Testis (tissue), 3 donors: Measurements from ENCODE around the gene C3. TPM values are rescaled to one million over a fixed set of nuclear protein-coding genes. Genes with fewer than 3 reads are reported as not detected.
"Not testable (repeated sequence)": the region's sequence is repeated elsewhere in the genome, so short reads cannot be mapped to it uniquely, and the experiment has no call there.

Source experiments
- DNase-seq: peaks from one replicate; pipeline ENCODE4 v3.0.0-alpha.2; 2019
- H3K27ac ChIP-seq, 2 donors: fragments of 200-600 bp; sonication (generic); one replicate each; pipeline ENCODE4 v1.5.1; 2019
- H3K27me3 ChIP-seq: fragments of 200-600 bp; sonication (generic); one replicate; pipeline ENCODE4 v1.5.1; 2019
- H3K36me3 ChIP-seq: fragments of 200-600 bp; sonication (generic); one replicate; pipeline ENCODE4 v1.5.1; 2017; ENCODE audit warnings: low read depth; ENCODE audit errors: missing control alignments
- H3K4me1 ChIP-seq: fragments of 200-600 bp; sonication (generic); one replicate; pipeline ENCODE4 v1.5.1; 2019
- H3K4me3 ChIP-seq, 2 donors: fragments of 200-600 bp; sonication (generic); one replicate each; pipeline ENCODE4 v1.5.1; 2017 to 2019
- H3K9me3 ChIP-seq: fragments of 200-600 bp; sonication (generic); one replicate; pipeline ENCODE4 v1.5.1; 2017
- POLR2A ChIP-seq: fragments of 450-650 bp; IDR thresholded peaks from one replicate; pipeline ENCODE4 v1.6.1; 2017; ENCODE audit warnings: antibody characterized with exemption, mild to moderate bottlenecking, moderate library complexity
- WGBS, 2 donors: methylation state at CpG; one replicate each; pipeline ENCODE4 v1.1.5; 2018; 5-methylcytosine and 5-hydroxymethylcytosine counted together
- intact Hi-C: fragments of 100-400 bp; cut with DNase I; formaldehyde crosslinking; loops from one replicate; pipeline ENCODE4 v1.15.1; 2023; ENCODE audit warnings: low total_unique reads
- polyA plus RNA-seq: library from polyadenylated mRNA; stranded (reverse); fragments of 350-450 nt; fragmentation: Illumina TruSeq; extraction: RNeasy Lipid Tissue Mini Kit (QIAGEN cat#74804); gene quantifications from one replicate; pipeline ENCODE4 v1.2.3, GENCODE V29; 2014; ENCODE audit warnings: low read depth, low replicate concordance; ENCODE audit not compliant: insufficient read depth
- total RNA-seq, 2 donors: library from RNA; depleted of rRNA; stranded (reverse); fragments of >200 nt; gene quantifications; one replicate each; pipeline ENCODE4 v1.2.3, GENCODE V29; 2016
- TF ChIP-seq, protein P1 (sequence below), 3 experiments: fragments of 450-650 bp in 2 of 3; fragments of 200-600 bp in 1 of 3; sonication (generic) in 1 of 3; IDR thresholded peaks; one replicate each; pipeline ENCODE4 v1.5.1; 2016 to 2019; ENCODE audit warnings: antibody characterized with exemption in 3 of 3, mild to moderate bottlenecking in 2 of 3, moderate library complexity in 1 of 3

C3 gene
- total and polyA plus RNA-seq, 3 donors from 2014 or later, result 49.5 to 500 (median 131) TPM

DNA sequence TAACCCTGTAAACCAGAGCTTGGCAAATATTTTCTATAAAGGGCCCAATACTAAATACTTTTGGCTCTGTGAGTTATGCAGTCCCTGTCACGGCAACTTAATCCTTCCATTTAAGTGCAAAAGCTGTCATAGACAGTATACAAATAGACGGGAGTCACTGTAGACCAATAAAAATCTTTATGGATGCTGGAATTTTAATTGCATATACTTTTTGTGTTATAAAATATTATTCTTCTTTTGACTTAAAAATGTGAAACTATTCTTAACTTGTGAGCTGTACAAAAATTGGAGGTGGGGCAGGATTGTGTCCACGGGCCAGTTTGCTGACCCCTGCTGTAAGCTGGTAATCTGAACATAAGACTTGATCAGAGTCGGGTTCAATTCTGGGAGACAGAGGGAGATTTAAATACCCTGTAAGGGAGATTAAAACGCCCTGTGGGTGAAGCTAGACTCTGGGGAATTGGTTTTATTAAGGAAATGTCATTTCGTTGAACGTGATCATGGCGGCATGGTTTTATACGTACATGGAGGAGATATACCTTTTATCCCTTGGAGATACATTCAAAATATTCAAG is 72.2 kb downstream of the C3 start:
- no peak for TF ChIP-seq POLR2A
- TF ChIP-seq, protein P1, sequence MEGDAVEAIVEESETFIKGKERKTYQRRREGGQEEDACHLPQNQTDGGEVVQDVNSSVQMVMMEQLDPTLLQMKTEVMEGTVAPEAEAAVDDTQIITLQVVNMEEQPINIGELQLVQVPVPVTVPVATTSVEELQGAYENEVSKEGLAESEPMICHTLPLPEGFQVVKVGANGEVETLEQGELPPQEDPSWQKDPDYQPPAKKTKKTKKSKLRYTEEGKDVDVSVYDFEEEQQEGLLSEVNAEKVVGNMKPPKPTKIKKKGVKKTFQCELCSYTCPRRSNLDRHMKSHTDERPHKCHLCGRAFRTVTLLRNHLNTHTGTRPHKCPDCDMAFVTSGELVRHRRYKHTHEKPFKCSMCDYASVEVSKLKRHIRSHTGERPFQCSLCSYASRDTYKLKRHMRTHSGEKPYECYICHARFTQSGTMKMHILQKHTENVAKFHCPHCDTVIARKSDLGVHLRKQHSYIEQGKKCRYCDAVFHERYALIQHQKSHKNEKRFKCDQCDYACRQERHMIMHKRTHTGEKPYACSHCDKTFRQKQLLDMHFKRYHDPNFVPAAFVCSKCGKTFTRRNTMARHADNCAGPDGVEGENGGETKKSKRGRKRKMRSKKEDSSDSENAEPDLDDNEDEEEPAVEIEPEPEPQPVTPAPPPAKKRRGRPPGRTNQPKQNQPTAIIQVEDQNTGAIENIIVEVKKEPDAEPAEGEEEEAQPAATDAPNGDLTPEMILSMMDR (IDR thresholded peaks at IDR 0.05), result no peak
- no peaks in the 10 kb centered on the region for H3K9me3 ChIP-seq
- WGBS, 2 donors, result 86 to 88% methylated on average over 9 of the region's 9 CpGs
- H3K36me3 ChIP-seq, result no peaks in the 10 kb centered on the region
- no peak overlapping the region for H3K27ac ChIP-seq
- no peaks in the 10 kb centered on the region for H3K27me3 ChIP-seq
- H3K4me1 ChIP-seq, result no peaks in the 10 kb centered on the region
- intact Hi-C loops, result no loop called here
- no peak overlapping the region for H3K4me3 ChIP-seq
- DNase-seq, result no peak

DNA sequence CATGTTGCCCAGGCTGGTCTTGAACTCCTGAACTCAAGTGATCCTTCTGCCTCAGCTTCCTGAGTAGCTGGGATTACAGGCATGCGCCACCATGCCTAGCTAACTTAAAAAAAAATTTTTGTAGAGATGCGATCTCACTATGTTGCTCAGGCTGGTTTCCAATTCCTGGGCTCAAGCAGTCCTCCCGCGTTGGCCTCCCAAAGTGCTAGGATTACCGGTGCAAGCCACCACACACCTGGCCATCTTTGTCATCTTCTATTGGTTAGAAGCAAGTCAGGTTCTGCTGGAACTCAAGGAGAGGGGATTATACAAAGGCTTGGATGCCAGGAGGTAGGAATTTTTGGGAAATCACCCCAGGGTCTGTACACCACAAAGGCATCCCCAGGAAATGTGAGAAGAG is 75.7 kb downstream of the C3 start:
- no peak overlapping the region for H3K27ac ChIP-seq
- H3K36me3 ChIP-seq, result no peaks in the 10 kb centered on the region
- no peak for DNase-seq
- H3K27me3 ChIP-seq, result no peaks in the 10 kb centered on the region
- H3K4me3 ChIP-seq, result no peak overlapping the region
- H3K9me3 ChIP-seq, result no peaks in the 10 kb centered on the region
- TF ChIP-seq POLR2A, result no peak
- TF ChIP-seq, protein P1 (IDR thresholded peaks at IDR 0.05), result no peak
- H3K4me1 ChIP-seq, result no peaks in the 10 kb centered on the region
- WGBS, 2 donors, result 82 to 83% methylated on average over 5 of the region's 5 CpGs
- intact Hi-C loops, result no loop called here

DNA sequence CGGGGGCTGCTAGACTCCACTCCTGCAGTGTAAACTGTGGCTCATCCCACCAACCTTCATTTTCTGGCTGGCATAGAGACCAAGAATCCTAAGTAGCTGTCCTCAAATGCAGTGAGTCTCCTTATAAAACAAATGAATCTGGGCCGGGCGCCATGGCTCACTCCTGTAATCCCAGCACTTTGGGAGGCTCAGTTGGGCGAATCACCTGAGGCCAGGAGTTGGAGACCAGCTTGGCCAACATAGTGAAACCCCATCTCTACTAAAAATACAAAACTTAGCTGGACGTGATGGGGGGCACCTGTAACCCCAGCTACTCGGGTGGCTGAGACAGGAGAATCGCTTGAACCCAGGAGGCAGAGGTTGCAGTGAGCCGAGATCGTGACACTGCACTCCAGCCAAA is 80.1 kb downstream of the C3 start:
- H3K27ac ChIP-seq, H3K36me3 ChIP-seq, H3K27me3 ChIP-seq, H3K4me3 ChIP-seq, intact Hi-C loops, DNase-seq, H3K9me3 ChIP-seq, H3K4me1 ChIP-seq: not testable (repeated sequence)
- 89% methylated on average over 9 of the region's 9 CpGs for WGBS, 2 donors

DNA sequence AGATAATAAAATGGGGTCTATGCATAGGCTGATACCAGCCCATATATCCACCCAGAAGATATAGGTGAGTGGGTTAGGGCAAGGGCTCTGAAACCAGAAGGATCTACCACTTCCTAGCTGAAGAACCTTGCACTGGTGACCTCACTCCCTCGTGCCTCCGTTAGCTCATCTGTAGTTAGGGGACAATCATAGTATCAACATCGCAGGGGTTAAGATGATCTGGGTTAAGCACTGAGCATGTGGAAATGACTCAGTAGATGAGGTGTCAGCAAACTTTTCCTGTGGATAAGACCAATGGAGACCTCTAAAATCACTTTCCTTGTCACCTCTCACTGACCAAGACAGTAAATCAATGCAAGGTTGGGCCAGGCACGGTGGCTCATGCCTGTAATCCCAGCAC is 81.0 kb downstream of the C3 start:
- Histone ChIP-seq H3K9me3 (no peaks in the 10 kb centered on the region), H3K27me3 (no peaks in the 10 kb centered on the region), H3K27ac (no peak overlapping the region), H3K4me3 (no peak overlapping the region), H3K36me3 (no peaks in the 10 kb centered on the region), H3K4me1 (no peaks in the 10 kb centered on the region)
- WGBS, 2 donors, result 82 to 92% methylated on average over 4 of the region's 4 CpGs
- DNase-seq, result no peak
- no peak for TF ChIP-seq POLR2A
- TF ChIP-seq, protein P1 (IDR thresholded peaks at IDR 0.05), result no peak
- intact Hi-C loops, result no loop called here

DNA sequence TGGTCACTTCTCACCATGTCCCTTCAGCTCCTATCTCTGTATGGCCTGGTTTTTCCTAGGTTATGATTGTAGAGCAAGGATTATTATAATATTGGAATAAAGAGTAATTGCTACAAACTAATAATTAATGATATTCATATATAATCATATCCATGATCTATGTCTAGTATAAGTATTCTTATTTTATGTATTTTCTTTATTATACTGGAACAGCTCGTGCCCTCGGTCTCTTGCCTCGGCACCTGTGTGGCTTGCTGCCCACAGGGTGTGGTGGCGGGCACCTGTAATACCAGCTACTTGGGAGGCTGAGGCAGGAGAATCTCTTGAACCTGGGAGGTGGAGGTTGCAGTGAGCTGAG is 87.0 kb downstream of the C3 start:
- not testable (repeated sequence) for H3K4me1 ChIP-seq, H3K27me3 ChIP-seq, H3K36me3 ChIP-seq, H3K4me3 ChIP-seq, DNase-seq, H3K27ac ChIP-seq, H3K9me3 ChIP-seq
- WGBS, 2 donors, result 80 to 91% methylated on average over 4 of the region's 4 CpGs
- intact Hi-C loops, result loop anchor here (5.0 kb wide), 1 partner anchor 116 kb away; no protein-coding TSS in a partner anchor

DNA sequence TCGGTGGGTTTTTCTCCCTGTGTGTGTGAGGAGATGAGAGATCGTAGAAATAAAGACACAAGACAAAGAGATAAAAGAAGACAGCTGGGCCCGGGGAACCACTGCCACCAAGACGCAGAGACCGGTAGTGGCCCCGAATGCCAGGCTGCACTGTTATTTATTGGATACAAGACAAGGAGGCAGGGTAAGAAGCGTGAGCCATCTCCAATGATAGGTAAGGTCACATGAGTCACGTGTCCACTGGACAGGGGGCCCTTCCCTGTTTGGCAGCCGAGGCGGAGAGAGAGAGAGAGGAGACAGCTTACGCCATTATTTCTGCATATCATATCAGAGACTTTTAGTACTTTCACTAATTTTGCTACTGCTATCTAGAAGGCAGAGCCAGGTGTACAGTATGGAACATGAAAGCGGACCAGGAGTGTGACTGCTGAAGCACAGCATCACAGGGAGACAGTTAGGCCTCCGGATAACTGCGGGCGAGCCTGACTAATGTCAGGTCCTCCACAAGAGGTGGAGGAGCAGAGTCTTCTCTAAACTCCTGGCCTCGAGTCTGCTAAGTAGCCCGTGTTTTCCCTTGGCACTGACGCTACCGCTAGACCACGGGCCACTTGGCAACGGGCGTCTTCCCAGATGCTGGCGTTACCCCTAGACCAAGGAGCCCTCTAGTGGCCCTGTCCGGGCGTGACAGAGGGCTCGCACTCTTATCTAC is 87.5 kb downstream of the C3 start:
- intact Hi-C loops, result loop anchor here (5.0 kb wide), 1 partner anchor 116 kb away; no protein-coding TSS in a partner anchor
- TF ChIP-seq, protein P1 (IDR thresholded peaks at IDR 0.05), result peak; percentile 46 to 55 (median 52)
- H3K36me3 ChIP-seq, H3K27me3 ChIP-seq, H3K4me1 ChIP-seq, H3K4me3 ChIP-seq, H3K27ac ChIP-seq, H3K9me3 ChIP-seq: not testable (repeated sequence)
- DNase-seq, result peak; percentile 82
- WGBS, 2 donors, result 48 to 51% methylated on average over 26 of the region's 26 CpGs
